Adrenal gland (tissue), 12 donors: Measurements from ENCODE around the gene CLIC4. TPM values are rescaled to one million over a fixed set of nuclear protein-coding genes. Genes with fewer than 3 reads are reported as not detected.
"Not testable (repeated sequence)": the region's sequence is repeated elsewhere in the genome, so short reads cannot be mapped to it uniquely, and the experiment has no call there.

ENCODE experiments used
- DNase-seq, 7 donors: peaks; one replicate each; pipeline ENCODE4 v3.0.0-alpha.2; 2019 to 2020
- H3K27ac ChIP-seq, 5 donors: fragments of 200-600 bp; sonication (generic) in 4 of 5; 1 replicate in 3 of 5; 2 replicates in 2 of 5; pipeline versions ENCODE4 v1.5.1 to v1.8.0; 2016 to 2020; ENCODE audit warnings: mild to moderate bottlenecking in 1 of 5
- H3K27me3 ChIP-seq: fragments of 200-600 bp; 2 replicates; pipeline ENCODE4 v1.8.0; 2021
- H3K36me3 ChIP-seq, 2 donors: fragments of 200-600 bp; replicated peaks in 1 of 2; 1 replicate in 1 of 2; 2 replicates in 1 of 2; pipeline versions ENCODE4 v1.5.1 to v1.8.0; 2018 to 2022
- H3K4me1 ChIP-seq, 2 donors: fragments of 200-600 bp; replicated peaks in 1 of 2; 1 replicate in 1 of 2; 2 replicates in 1 of 2; pipeline versions ENCODE4 v1.5.1 to v1.8.0; 2018 to 2021
- H3K4me3 ChIP-seq, 4 donors: fragments of 200-600 bp; sonication (generic) in 3 of 4; one replicate each; pipeline ENCODE4 v1.5.1; 2016 to 2018
- H3K9me3 ChIP-seq, 3 donors: fragments of 200-600 bp; sonication (generic) in 1 of 3; replicated peaks in 1 of 3; 1 replicate in 2 of 3; 2 replicates in 1 of 3; pipeline versions ENCODE4 v1.5.1 to v1.8.0; 2016 to 2021
- POLR2A ChIP-seq, 2 donors: fragments of 450-650 bp; IDR thresholded peaks; one replicate each; pipeline ENCODE4 v1.6.1; 2017; ENCODE audit warnings: antibody characterized with exemption in 2 of 2, mild to moderate bottlenecking in 2 of 2, moderate library complexity in 1 of 2
- WGBS, 4 donors: extraction: QIAGEN DNeasy Blood & Tissue Kit in 2 of 4; methylation state at CpG; one replicate each; pipeline versions ENCODE4 v1.1.5 to v1.1.7; 2013 to 2017; 5-methylcytosine and 5-hydroxymethylcytosine counted together
- intact Hi-C, 2 donors: fragments of 100-400 bp; cut with DNase I; formaldehyde crosslinking; loops; one replicate each; pipeline versions ENCODE4 v1.14.1 to v1.15.0; 2022 to 2023
- polyA plus RNA-seq, 3 donors: library from polyadenylated mRNA; stranded (reverse); fragments of 200-250 nt in 2 of 3; fragments of 350-450 nt in 1 of 3; fragmentation: Illumina TruSeq in 1 of 3; extraction: RNeasy Lipid Tissue Mini Kit (QIAGEN cat#74804) in 1 of 3; gene quantifications; one replicate each; pipeline ENCODE4 v1.2.3, GENCODE V29; 2013 to 2014
- total RNA-seq, 9 donors: library from RNA; depleted of rRNA in 4 of 9; stranded (reverse); fragments of >200 nt in 4 of 9; fragments of 120-200 nt in 1 of 9; fragmentation: NEBNext Ultra II Directional in 1 of 9; extraction: Animal tissue kit (Norgen Biotek cat#: 25700) in 1 of 9; gene quantifications; one replicate each; pipeline versions ENCODE4 v1.1.0 to v1.2.4, GENCODE V29; 2013 to 2023
- TF ChIP-seq, protein P1 (sequence below), 6 experiments: fragments of 450-650 bp in 4 of 6; fragments of 200-600 bp in 2 of 6; sonication (generic) in 1 of 6; IDR thresholded peaks; 1 replicate in 5 of 6; 2 replicates in 1 of 6; pipeline versions ENCODE4 v1.5.1 to v1.8.0; 2016 to 2021; ENCODE audit warnings: antibody characterized with exemption in 6 of 6, mild to moderate bottlenecking in 2 of 6, moderate library complexity in 1 of 6
- donor health status: healthy with polysubstance abuse.
- donor health status: Bipolar disorder and iron deficiency.
- donor health status: DM: yes; HTN: yes; CAD: no.
- donor health status: DM: no; HTN: no; CAD: no.
- donor health status: DM: no; HTN: no; CAD: no.
- donor health status: DM: yes; HTN: yes; CAD: no.

Gene CLIC4
- total and polyA plus RNA-seq, 12 donors: 26.8 to 166 (median 107) TPM

- Histone ChIP-seq H3K27me3 (no peaks in the 10 kb centered on the region), H3K4me1 (peaks cover 8 to 30% of the 10 kb centered on the region in 2 donors), H3K27ac (peak overlapping the region in 2 of 5 donors; percentile 3 to 61), H3K4me3 (no peak overlapping the region), H3K9me3 (no peaks in the 10 kb centered on the region), H3K36me3 (no peaks in the 10 kb centered on the region)
- intact Hi-C loops: no loop called here
- 81 to 92% (median 89%) methylated on average over 4 of the region's 4 CpGs for WGBS, 4 donors
- TF ChIP-seq POLR2A (IDR thresholded peaks at IDR 0.05): no peak
- TF ChIP-seq, protein P1, sequence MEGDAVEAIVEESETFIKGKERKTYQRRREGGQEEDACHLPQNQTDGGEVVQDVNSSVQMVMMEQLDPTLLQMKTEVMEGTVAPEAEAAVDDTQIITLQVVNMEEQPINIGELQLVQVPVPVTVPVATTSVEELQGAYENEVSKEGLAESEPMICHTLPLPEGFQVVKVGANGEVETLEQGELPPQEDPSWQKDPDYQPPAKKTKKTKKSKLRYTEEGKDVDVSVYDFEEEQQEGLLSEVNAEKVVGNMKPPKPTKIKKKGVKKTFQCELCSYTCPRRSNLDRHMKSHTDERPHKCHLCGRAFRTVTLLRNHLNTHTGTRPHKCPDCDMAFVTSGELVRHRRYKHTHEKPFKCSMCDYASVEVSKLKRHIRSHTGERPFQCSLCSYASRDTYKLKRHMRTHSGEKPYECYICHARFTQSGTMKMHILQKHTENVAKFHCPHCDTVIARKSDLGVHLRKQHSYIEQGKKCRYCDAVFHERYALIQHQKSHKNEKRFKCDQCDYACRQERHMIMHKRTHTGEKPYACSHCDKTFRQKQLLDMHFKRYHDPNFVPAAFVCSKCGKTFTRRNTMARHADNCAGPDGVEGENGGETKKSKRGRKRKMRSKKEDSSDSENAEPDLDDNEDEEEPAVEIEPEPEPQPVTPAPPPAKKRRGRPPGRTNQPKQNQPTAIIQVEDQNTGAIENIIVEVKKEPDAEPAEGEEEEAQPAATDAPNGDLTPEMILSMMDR (IDR thresholded peaks at IDR 0.05): no peak
- DNase-seq: no peak
Observed at GRCh38 chr1:24726741-24727140, 18.5 kb upstream of the CLIC4 start.

- H3K4me3 ChIP-seq: no peak overlapping the region
- TF ChIP-seq POLR2A (IDR thresholded peaks at IDR 0.05): peak in 1 of 2 donors; percentile 27
- TF ChIP-seq, protein P1 (IDR thresholded peaks at IDR 0.05): no peak
- peaks cover 8 to 30% of the 10 kb centered on the region in 2 donors for H3K4me1 ChIP-seq
Observed at GRCh38 chr1:24727501-24728216, 17.6 kb upstream of the CLIC4 start.

GRCh38 chr1:24728982-24729381, 16.3 kb upstream of the CLIC4 start:
- no peak for DNase-seq

More at GRCh38 chr1:24727501-24728216, 17.6 kb upstream of the CLIC4 start:
- Histone ChIP-seq H3K9me3 (no peaks in the 10 kb centered on the region), H3K36me3 (no peaks in the 10 kb centered on the region), H3K27me3 (no peaks in the 10 kb centered on the region), H3K27ac (peak overlapping the region in 4 of 5 donors; percentile 54 to 86 (median 60))
- 42 to 51% (median 44%) methylated on average over 9 of the region's 9 CpGs for WGBS, 4 donors
- intact Hi-C loops: no loop called here
- peak; percentile 41 to 90 (median 77) for DNase-seq

DNA sequence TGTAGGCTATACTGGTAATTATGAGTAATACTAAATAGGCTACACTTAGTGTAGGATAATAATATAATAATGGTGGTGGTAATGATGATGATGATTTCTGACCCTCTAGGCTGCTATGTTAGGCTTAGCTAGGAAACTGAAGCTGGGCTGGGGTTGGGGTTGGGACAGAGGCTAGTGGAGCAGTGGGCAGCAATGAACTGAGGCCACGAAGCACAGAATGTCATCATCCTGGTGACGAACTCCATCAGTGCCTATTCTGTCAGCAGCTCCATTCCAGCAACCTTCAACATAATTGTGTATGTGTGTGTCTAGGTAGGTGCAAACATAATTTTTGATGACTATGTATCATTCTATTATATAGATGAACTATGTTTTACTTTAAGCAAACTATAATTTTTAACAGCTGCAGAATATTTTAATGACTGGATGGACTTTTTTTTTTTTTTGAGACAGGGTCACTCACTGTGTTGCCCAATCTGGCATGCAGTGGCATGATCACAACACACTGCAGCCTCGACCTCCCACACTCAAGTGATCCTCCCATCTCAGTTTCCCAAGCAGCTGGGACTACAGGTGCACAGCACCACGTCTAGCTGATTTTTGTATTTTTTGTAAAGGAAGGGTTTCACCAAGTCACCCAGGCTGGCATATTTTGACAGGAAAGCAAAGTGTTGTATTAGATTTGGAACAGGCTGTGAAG, 12.9 kb upstream of the CLIC4 start:
- no peak overlapping the region for H3K4me3 ChIP-seq
- no peak for DNase-seq

More at GRCh38 chr1:24728982-24729381, 16.3 kb upstream of the CLIC4 start:
- Histone ChIP-seq H3K27me3 (no peaks in the 10 kb centered on the region), H3K9me3 (no peaks in the 10 kb centered on the region), H3K4me1 (peaks cover 8 to 30% of the 10 kb centered on the region in 2 donors), H3K36me3 (no peaks in the 10 kb centered on the region), H3K27ac (no peak overlapping the region), H3K4me3 (no peak overlapping the region)
- 91 to 96% (median 95%) methylated on average over 8 to 10 of the region's 10 CpGs for WGBS, 4 donors
- intact Hi-C loops: no loop called here
- TF ChIP-seq, protein P1 (IDR thresholded peaks at IDR 0.05): no peak
- no peak for TF ChIP-seq POLR2A (IDR thresholded peaks at IDR 0.05)

DNA sequence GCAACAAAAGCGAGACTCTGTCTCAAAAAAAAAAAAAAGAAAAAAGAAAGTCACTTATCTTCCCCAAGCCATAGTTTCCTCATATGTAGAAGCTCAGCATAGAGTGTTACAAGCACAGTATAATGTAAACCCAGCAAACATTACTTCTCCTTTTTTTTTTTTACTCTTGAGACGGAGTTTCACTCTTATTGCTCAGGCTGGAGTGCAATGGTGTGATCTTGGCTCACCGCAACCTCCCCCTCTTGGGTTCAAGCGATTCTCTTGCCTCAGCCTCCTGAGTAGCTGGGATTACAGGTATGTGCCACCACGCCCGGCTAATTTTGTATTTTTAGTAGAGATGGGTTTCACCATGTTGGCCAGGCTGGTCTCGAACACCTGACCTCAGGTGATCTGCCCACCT, 11.9 kb upstream of the CLIC4 start:
- H3K27me3 ChIP-seq, DNase-seq, H3K4me3 ChIP-seq, H3K9me3 ChIP-seq, H3K27ac ChIP-seq, H3K36me3 ChIP-seq: not testable (repeated sequence)
- intact Hi-C loops: loop anchor here in 1 of 2 donors (5.0 kb wide), 1 partner anchor 36 kb away; no protein-coding TSS in a partner anchor
- WGBS, 4 donors: 66 to 87% (median 72%) methylated on average over 7 of the region's 7 CpGs
- peaks cover 8 to 22% of the 10 kb centered on the region in 2 donors for H3K4me1 ChIP-seq

More for the DNA sequence above, 12.9 kb upstream of the CLIC4 start:
- Histone ChIP-seq H3K27me3 (no peaks in the 10 kb centered on the region), H3K27ac (no peak overlapping the region), H3K4me1 (peaks cover 8 to 31% of the 10 kb centered on the region in 2 donors), H3K9me3 (no peaks in the 10 kb centered on the region), H3K36me3 (no peaks in the 10 kb centered on the region)
- intact Hi-C loops: loop anchor here in 1 of 2 donors (5.0 kb wide), 1 partner anchor 35 kb away; no protein-coding TSS in a partner anchor
- TF ChIP-seq POLR2A (IDR thresholded peaks at IDR 0.05): no peak
- TF ChIP-seq, protein P1 (IDR thresholded peaks at IDR 0.05): no peak
- WGBS, 4 donors: 66 to 70% (median 67%) methylated on average over 4 of the region's 4 CpGs
